NCI-H2081 treated with DMSO at 0.1 percent for 48 hours (cell line): ENCODE results near the gene DOK7.

ENCODE experiments used
- DNase-seq: peaks from one replicate; lab custom pipeline; 2025; lab: John Stamatoyannopoulos, UW

The DOK7 gene, protein sequence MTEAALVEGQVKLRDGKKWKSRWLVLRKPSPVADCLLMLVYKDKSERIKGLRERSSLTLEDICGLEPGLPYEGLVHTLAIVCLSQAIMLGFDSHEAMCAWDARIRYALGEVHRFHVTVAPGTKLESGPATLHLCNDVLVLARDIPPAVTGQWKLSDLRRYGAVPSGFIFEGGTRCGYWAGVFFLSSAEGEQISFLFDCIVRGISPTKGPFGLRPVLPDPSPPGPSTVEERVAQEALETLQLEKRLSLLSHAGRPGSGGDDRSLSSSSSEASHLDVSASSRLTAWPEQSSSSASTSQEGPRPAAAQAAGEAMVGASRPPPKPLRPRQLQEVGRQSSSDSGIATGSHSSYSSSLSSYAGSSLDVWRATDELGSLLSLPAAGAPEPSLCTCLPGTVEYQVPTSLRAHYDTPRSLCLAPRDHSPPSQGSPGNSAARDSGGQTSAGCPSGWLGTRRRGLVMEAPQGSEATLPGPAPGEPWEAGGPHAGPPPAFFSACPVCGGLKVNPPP

DNA sequence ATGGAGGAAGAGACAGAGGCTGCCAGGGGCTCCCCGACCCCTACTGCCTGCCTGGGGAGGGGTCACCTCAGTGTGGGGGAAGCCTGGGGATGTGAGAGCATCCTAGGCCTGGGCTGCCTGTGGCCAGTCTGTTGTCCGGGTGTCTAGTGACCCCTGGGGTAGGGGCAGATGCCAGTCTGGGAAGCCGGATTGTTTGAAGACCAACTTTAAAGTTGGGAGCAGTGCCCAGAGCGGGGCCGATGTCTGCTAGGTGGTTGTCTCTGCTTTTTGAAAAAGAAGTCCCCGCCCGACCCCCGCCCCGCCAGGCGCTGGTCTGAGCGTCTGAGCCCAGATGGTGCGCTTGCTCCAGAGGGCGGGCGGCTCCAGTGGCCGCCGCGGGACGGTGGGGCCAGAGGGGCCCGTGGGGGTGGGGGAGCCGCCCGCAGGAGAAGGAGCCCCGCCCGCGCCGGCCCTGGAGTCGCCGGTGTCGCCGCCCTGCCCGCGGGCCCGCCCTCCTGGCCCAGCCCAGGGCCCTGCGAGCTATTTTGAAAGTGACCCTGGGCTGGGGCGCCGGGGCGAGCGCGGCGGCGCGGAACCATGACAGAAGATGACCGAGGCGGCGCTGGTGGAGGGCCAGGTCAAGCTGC, at the start of gene DOK7:
TSS of gene DOK7 (plus strand) at position 517 of the 626 bp plus-strand sequence. CDS start at position 587, 70 bp downstream.
- DNase-seq = no peak

DNA sequence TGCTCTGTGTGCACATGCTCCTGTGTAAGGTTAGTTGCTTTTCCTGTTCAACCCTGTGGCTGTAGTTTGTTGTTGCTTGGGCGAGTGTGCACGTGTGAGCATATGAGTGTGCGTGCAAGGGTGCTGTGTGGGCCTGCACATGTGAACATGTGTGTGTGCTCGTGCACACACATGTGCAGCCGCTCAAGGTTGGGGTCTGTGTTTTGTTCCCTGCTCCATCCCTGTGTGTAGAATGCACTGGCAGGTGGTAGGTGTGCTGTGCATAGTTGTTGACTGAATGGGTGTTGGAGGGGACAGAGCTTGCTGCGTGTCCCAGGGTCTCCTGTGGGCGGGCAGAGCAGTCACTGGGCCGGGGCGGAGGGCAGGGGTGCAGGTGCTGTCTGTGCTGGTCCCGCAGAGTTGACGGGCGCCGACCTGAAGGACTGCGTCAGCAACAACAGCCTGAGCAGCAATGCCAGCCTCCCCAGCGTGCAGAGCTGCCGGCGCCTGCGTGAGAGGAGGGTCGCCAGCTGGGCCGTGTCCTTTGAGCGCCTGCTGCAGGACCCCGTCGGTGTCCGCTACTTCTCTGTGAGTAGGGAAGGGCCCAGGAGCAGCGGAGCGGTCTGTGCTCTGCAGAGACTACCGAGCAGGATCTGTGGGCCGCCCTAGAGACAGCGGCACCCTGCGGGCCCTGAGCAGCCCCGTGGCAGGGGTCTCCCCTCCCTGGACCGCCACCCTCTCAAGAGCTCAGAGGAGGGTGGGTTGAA, 49.3 kb upstream of the DOK7 start:
- no peak for DNase-seq

DNA sequence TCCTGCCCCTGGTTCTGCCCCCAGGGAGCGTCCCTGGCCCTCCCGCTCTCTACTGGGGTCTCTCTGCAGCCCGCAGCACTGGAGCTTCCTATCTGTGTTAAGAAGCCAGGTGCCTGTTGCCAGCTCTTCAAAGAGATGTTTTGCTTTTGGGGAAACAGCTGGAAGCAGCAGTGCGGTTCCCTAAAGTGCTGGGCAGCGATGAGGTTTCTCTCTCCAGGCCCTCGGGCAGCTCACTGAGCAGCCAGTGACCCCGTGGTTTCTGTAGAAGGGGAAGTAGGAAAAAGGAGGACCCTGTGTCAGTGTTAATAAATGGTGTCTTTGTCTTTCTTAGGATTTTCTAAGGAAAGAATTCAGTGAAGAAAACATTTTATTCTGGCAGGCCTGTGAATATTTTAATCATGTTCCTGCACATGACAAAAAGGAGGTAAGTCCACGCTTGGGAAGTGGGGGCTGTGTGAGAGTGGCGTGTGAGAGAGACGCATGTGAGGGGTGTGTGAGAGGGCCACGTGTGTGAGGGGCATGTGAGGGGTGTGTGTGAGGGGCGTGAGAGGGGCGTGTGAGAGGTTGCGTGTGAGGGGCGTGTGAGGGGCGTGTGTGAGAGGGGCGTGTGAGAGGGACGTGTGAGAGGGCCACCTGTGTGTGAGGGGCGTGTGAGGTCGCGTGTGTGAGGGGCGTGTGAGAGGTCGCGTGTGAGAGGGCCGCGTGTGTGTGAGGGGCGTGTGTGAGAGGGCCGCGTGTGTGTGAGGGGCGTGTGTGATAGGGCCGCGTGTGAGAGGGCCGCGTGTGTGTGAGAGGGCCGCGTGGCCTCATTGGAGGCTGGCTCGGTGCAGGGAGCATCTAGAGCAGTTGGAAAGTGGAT, 48.5 kb upstream of the DOK7 start:
- DNase-seq = no peak

DNA sequence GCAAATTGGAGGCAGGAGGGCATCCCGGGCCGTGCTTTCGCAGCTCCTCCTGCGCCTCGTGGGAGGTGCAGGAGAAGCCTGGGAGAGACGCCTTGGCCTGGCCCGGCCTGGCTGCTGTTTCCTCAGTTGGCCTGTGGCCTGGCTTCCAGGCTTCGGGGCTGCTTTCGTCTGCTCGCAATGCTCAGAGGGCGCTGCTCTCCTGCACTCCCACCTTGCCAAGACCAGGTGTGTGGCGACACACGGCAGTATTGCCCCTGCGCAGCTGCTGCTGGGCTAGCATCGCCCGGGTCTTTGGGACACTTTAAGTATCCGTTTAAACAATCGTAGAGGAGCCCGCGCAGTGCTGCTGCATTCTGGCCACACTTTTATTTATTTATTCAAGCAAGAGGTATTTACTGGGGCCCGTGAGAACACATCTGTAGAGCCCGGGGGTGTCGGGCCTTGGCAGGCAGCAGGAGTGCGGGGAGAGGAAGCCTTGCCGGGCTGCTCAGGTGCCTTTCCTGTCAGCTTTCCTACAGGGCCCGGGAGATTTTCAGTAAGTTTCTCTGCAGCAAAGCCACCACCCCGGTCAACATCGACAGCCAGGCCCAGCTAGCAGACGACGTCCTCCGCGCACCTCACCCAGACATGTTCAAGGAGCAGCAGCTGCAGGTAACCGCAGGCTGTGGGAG, 47.5 kb upstream of the DOK7 start:
- no peak for DNase-seq

DNA sequence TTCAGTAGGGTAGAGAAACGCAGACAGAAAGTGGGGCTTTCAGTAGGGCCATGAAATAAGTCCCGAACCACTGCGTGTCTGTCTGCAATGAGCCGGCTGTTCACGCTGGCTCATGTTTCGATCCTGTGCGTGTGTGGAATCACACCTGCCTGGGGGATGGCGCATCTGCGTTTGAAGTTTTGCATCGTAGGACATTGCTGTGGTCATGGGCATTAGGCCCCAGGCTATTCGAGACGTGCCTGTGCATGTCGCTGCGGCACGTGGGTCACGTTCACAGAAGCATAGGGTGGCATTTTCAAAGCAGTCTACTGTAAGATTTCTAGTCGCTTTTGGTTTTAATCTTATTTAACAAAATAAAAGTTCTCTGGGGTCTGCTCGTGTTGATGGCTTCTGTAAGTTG, 46.8 kb upstream of the DOK7 start:
- DNase-seq = no peak

DNA sequence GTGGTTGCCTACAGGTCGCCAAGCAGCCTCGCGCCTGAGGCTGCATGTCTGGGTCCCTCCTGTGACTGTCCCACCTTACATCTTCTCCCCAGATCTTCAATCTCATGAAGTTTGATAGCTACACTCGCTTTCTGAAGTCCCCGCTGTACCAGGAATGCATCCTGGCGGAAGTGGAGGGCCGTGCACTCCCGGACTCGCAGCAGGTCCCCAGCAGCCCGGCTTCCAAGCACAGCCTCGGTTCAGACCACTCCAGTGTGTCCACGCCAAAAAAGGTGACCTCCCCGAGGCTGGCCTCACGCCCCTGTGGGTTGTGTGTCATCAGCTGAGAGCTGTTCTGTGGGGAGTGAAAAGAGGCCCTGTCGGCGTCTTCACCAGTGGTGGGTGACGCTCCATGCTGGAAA, 46.3 kb upstream of the DOK7 start:
- DNase-seq = no peak

DNA sequence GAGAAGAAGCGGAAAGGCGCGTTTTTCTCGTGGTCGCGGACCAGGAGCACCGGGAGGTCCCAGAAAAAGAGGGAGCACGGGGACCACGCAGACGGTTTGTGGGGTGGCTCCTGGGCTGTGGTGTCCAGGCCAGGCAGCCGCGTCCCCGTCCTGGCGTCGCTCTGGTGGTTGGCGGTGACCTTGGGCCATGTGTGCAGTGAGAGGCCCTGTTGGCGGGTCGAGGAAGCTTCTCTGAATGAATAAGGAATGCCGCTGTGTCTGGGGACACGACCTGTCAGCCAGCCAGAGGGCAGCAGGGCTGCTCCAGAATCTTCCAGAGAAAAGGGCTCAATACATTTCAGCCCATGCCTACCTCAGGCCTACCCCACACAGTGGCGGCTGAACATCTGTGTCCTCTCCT, 45.7 kb upstream of the DOK7 start:
- no peak for DNase-seq

DNA sequence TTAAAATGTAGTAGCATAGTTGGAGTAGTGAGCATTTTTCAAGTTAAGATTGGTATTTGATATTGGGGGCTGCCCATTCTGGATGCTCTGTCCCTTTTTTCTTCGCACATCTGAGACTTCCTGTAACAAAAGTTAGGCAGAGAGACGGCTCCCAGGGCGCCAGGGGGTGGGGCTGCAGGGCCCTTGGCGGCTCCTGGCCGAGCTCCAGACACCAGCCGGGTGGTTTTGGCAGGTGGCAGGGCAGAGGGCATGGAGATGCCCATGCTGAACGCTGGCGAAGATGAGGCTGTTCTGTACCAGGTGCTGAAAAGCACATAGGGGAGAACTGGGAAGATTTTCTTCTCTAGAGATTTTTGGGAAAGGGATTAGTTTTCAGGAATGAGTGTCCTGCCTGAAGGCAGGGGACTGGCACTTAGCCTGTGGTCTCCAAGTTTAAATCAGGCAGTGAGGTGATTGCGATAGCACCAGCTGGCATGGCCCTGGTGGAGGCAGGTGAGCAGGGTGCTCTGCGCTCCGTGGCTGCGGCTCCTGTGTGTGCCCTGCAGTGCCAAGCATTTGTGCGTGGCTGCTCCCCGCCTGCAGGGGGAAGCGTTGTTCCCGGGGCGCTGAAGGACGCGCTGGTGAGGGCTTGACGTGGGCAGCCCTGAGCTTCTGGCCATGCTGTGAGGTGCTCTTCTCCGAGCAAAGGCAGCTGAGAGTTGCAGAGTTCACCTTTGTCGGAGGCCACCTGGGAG, 44.9 kb upstream of the DOK7 start:
- no peak for DNase-seq

DNA sequence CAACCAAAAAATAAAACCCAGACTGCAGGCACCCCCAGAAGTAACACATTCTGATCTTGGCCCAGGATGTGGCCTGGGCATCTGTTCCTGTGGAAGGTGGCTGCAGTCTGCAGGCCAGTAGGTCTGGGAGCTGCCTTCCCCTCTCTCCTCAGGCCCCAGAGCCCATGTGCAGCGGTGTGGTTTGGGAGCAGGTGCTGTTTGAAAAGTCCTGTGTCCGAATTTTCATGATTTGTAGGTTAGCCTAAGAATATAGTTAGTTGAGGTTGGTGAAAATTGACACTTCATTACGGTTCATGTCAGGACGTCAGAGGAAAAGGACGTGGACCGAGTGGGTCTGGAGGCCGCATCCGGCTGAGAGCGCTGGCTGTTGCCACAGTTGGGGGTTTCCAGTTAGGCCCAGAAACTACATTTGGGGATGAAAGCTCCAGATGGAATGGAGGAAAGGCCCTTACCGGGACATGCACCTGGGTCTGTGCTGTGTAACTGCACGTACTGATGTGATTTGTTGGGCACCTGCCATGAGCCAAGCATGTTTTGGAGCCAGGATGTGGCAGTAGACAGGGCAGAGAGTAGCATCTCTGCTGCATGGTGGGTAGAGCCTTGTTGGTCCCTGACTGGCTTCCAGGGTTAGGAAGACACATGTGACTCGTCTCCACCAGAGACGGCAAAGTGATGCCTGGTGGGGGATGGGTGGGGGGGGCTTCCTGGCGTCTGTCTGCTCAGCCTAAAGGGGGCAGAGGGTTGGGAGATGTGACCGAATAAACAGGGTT, 43.1 kb upstream of the DOK7 start:
- no peak for DNase-seq

DNA sequence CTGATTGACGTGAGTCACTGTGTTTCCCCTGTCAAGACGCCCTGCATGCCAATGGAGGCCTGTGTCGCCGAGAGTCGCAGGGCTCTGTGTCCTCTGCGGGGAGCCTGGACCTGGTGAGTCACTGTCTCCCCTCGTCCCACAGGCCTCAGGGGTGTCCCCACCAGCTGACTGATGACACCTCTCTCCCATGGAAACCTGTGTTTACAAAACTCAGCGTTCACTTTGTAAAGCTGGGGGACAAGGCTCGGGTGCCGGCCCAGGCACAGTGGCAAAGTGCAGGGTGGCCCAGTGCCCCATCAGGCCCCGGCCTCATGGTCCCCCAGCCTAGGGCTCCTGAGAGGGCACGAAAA, 42.5 kb upstream of the DOK7 start:
- no peak for DNase-seq

DNA sequence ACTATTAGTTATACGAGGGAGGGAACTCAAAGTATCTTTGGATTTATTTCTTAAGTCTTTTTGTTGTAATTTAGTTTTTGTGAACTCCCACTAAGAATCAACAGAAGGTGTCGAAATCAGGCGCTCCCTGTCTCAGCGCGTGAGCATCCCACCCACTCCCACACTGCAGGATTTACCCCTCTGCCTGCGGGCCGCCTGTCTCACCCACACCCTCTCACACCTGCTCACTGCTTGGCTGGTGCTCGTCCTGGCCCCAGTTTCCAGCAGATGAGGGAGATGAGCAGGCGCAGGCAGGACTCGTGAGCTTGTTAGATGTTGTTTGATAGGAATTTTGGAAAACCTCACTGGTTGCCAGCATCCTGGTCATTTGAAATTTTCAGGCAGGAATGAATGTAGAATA, 42.1 kb upstream of the DOK7 start:
- DNase-seq = no peak

DNA sequence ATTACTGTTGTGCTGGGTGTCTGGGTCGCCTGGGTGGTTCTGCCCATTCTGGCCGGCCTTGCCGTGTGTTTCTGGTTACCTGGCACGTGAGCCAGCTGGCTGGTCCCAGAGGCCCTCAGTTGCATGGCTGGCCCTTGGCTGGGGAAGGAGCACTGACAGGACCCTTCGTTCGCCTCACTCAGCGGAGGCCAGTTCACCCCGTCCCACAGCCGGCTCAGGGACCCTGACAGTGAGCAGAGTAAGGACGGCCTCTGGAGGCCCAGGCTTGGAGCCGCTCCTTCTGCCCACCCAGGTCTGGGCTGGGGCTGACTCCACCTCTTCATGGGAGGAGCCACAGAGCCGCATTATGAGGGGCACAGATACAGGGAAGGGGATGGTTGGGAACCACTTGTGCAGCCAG, 41.6 kb upstream of the DOK7 start:
- no peak for DNase-seq

DNA sequence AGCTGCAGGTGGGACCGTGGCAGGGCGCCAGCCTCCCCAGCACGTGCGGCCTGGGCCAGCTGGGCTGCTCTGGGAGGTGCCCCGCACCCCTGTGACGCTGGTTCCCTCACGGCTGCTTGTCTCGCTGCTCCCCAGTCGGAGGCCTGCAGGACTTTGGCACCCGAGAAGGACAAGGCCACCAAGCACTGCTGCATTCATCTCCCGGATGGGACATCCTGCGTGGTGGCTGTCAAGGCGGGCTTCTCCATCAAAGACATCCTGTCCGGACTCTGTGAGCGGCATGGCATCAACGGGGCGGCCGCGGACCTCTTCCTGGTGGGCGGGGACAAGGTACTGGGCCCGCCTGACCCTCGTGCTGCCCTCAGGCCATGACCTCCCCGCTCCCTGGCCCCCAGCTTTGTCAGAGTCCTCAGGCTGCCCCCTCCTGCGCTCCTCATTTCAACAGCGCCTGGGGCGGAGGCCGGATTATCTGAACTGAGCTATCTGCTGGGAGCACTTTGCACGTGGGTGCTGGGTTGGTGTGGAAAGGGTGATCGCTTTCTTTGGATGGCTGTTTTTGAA, 40.8 kb upstream of the DOK7 start:
- no peak for DNase-seq

DNA sequence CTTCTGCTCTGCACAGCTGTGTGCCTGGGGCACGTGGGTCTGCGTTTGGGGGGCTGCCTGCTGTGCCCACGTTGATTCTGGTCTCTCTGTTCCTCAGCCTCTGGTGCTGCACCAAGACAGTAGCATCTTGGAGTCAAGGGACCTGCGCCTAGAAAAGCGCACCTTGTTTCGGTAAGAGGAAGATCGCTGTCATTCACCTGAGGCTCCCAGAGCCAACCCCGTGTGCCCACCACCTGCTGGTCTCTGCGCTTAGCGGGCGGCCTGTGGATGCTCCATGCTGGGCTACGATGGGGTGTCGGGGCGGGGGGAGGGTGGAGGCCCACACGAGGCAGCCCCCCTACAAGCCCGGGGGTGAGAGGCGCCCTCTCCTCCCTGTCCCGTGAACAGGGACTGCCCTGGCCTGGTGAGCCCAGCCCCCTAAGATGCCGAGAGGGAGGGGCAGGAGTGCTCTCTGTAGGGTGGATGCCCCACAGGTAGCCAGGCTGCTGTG, 40.3 kb upstream of the DOK7 start:
- DNase-seq = no peak

DNA sequence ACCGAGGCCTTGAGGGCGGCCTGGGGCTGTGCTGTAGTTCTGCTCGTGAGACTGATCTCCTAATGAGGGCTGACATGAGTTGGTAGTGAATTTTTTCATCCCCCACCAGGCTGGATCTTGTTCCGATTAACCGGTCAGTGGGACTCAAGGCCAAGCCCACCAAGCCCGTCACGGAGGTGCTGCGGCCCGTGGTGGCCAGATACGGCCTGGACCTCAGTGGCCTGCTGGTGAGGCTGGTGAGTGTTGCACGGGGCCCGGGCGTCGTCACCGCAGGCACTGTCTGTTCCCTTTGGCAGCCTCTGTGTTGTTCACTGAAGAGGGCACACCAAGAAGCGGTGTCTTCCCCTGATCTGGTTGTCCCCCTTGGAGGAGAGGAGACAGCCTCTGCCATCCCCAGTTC, 39.7 kb upstream of the DOK7 start:
- no peak for DNase-seq

DNA sequence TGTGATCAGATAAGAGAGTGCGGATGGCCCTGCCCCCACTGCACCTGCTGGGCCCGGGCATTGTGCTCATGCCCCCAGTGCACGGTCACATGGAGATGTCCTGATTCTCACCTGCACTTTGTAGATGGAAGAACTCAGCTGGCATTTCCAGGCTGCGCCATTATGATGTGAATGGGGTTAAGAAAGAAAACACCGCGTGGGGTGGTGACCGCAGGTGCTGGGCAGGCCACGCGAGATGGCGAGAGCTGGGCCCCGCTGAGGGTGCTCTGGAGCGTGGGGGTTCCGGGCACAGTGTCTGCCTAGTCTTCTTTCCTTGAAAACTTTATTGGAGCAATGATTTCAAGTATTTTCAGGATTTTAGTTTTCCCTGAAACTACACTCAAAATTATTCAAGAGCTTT, 39.2 kb upstream of the DOK7 start:
- DNase-seq = no peak

DNA sequence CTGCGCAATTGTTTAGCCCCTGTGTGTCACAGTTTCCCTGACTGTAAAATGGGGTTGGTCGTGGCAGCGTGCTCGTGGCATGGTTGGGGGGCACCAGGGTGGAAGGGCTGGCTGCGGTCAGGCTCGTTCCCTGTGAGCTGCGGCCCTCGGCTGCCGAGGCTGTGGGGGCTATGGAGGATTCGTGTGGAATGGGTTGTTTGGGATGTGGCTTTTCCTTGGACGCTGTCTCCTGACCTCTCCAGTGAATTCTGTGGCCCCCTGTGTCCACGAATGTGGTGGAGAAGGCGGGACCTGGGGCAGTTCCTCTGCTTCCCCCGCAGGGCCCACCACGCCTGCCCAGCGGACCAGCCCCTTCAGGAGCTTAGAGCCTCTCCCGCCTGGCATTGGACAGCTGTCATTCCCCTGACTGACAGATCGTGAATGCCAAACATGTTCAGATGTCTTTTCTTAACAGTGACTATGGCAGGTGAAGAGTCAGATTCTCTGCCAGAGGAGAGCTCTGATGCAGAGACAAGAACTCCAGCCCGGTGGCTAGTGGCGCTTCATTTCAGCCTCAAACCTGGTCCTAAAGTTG, 38.5 kb upstream of the DOK7 start:
- no peak for DNase-seq

DNA sequence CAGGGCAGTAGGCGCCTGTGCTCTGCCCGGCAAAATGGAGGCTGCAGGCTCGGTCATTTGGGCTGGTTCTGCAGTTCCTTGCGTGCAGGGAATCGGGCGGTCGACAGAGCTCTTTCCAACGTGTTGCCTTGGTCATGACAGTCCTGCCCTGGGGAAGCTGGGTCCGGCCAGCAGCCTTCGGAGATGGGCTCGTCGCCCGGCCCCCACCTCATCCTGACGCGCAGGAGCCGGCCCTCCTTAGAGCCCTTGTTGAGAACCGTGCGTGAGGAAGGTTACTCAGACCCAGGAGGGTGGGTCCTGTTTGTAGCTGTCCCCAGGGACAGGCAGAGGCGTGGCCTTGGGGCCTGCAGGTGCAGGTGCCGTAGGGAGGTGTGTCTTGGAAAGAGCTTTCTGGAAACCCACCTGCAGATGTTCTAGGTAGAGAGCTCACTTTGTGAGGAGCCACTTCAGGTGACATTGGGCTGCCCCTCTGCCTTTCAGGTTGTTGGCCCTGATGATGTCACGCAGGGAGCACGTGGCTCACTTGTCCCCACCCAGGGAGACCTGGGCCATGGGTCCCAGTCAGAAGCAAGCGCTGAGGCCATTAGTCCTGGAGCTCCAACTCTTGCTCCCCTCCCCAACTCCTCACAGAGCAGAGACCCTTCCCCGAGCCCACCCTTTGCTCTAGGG, 36.5 kb upstream of the DOK7 start:
- DNase-seq = no peak

DNA sequence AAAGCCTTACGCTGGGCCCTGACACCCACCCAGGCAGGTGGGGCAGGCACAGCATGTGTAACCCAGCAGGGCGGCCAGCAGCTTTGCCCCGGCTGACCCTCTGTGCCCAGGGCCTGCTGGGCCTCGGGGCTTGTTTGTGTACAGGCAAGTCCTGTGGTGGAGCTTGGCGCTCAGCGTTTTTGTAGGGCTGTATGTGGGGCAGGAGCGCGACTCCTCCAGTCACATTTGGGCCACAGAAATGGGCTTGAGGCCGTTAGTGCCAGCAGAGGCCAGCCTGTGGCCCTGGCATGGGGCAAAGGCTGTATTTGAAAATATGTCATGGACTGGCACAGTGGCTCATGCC, 36.0 kb upstream of the DOK7 start:
- DNase-seq = no peak
